SK-N-DZ (cell line): Measurements from ENCODE around the gene PTX4.

Experiments
- DNase-seq: peaks from one replicate; pipeline ENCODE4 v3.0.0-alpha.2; 2015; ENCODE audit warnings: low spot score

Gene PTX4

DNA sequence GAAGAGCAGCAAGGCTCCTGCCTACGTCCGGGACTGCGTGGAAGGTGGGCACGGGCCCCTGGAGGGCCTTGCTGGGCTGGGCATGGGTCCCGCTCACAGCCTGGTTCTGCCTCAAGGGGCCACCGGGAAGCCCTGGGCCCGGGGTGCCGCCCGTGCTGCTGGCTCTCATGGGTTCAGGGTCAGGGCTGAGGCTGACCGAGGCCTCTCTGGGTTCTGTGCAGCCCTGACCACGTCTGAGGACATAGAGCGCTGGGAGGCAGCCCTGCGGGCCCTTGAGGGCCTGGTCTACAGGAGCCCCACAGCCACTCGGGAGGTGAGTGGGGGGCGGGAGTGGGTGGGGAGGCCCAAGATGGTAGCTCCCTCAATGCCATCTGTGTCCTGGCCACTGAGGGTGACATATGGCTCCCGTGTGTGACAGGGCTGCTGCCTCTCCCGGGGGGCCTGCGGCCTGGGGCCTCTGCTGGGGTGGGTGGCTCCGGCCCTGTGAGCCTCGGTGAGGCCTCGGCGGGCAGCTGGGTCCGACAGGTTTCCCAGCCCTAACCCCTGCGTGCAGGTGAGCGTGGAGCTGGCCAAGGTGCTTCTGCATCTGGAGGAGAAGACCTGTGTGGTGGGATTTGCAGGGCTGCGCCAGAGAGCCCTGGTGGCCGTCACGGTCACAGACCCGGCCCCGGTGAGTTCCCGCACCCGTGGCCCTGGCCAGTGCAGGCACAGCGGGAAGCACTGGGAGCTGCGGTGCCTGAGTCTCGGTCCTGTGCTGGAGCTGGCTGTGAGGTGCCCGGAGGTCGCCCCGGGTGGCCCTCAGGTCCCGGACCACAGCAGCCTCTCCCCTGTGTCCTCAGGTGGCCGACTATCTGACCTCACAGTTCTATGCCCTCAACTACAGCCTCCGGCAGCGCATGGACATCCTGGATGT is 13.6 kb upstream of the PTX4 start:
- DNase-seq: no peak

GRCh38 chr16:1501630-1502029 is 12.9 kb upstream of the PTX4 start:
- no peak for DNase-seq

GRCh38 chr16:1500465-1501150 is 11.9 kb upstream of the PTX4 start:
- no peak for DNase-seq

- DNase-seq: no peak
Observed at GRCh38 chr16:1499756-1500464, 11.2 kb upstream of the PTX4 start.

- DNase-seq: no peak
Observed at GRCh38 chr16:1498899-1499676, 10.3 kb upstream of the PTX4 start.

DNA sequence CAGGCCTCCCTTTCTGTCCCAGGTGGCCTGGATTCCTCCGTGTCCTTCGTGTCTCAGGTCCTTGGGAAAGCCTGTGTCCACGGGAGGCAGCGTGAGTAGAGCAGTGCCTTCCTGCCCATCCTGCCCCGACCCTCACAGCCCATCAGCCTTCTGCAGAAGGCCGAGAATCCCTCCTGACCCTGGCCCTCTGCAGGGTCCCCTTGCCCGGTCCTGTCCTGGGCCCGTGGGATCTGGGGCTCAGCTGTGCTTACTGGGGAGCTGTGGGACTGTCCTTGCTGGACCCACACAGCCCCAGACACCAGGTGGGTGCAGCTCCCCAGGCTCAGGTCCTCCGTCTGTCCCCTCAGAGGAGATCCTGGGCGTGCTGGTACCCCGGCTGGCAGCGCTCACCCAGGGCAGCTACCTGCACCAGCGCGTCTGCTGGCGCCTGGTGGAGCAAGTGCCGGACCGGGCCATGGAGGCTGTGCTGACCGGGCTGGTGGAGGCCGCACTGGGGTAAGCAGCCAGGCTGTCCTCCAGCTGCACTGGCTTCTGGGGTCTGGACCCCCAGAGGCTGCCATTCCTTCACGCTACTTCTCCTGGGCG is 8.4 kb upstream of the PTX4 start:
- DNase-seq: no peak

GRCh38 chr16:1496464-1496863 is 7.7 kb upstream of the PTX4 start:
- no peak for DNase-seq

- DNase-seq: no peak
Observed at GRCh38 chr16:1495889-1496262, 7.1 kb upstream of the PTX4 start.

GRCh38 chr16:1495211-1495888 is 6.6 kb upstream of the PTX4 start:
- DNase-seq: no peak

DNA sequence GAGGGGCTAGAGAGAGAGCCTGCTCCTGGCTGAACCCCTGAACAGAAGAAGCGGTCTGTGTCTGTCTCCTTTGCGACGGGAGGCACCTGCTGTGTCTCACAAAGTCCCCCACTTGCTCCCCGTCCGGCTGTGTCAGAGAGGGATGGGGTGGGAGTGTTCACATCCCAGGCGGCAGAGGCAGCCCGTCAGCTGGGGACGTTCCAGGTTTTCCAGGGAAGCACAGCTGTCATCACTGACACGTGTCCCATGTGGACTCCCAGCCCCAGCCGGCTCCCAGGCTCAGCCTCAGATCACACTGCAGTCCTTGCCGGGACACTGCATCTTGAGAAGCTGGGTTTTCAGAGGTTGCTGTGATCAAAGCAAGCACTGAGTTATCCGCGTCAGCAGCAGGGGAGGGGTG is 6.0 kb upstream of the PTX4 start:
- DNase-seq: no peak

DNA sequence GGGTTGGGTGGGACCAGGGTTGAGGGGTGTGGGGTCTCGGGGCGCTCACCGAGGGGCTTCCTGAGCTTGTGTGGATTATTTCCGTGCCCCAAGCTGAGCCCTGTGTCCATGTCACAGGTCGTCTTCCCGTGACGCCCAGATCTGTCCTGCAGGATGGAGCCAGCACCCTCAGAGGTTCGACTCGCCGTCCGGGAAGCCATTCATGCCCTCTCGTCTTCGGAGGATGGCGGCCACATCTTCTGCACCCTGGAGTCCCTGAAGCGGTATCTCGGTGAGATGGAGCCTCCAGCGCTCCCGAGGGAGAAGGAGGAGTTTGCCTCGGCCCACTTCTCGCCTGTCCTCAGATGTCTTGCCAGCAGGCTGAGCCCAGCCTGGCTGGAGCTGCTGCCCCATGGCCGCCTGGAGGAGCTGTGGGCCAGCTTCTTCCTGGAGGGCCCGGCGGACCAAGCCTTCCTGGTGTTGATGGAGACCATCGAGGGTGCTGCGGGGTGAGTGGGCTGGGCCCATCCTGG is 5.4 kb upstream of the PTX4 start:
- peak; percentile 58 for DNase-seq

DNA sequence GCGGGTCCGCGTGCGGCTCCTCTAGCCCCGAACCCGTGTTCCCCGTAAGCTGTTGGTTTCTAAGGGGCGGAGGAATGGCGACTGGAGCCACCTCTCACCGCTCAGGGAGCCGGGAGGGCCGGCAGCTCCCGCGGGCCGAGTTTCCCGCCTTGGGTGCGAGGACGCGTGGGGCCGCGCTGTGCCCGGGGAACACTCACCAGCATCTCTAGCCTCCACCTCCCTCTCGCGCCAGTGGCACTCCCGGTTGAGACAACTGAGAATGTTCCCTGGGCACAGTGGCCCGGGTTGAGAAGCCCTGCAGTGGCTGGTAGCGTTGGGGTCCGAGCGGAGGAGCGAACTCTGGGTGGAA is 5.0 kb upstream of the PTX4 start:
- no peak for DNase-seq

DNA sequence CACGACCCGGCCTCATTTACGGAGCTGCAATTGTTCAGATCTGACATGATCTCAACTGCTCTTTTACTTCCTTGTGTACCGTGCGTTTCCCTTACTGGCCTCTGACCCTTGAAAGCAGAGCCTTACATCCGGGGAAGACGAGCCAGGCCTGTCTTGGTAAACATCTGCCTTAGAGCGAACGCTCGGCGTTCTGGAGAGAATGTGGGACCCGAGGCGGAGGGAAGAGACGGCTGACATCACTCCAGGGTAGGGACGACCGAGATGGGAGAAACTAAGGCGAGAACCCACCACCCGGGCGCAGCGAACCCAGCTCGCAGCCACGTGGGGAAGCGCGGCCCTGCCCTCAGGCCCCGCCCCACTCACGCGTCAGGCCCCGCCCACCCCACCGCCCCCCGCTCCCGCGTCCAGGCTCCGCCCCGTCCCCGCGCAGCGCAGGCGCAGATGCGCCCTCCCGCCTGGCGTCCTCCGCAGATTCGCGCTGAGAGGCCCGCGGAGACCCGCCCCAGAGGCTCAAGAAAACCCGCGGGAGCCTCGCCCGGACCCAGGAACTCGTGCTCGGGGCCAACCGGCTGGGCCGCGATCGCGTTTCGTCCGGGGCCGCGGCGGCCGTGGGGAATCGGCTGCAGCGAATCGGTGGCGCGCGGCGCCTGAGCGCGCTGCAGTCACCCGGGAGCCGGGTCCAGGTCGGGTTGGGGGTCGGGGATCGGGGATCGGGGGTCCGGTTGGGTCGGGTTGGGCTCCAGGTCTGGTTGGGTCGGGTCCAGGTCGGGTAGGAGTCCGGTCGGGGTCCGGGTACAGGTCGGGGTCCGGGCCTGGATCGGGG is 4.4 kb upstream of the PTX4 start, which contains the start of gene TELO2:
TELO2 (plus strand) TSS at position 438 of the 823 bp plus-strand sequence. CDS start 922 bp downstream, outside the sequence.
- peak; percentile 76 for DNase-seq

DNA sequence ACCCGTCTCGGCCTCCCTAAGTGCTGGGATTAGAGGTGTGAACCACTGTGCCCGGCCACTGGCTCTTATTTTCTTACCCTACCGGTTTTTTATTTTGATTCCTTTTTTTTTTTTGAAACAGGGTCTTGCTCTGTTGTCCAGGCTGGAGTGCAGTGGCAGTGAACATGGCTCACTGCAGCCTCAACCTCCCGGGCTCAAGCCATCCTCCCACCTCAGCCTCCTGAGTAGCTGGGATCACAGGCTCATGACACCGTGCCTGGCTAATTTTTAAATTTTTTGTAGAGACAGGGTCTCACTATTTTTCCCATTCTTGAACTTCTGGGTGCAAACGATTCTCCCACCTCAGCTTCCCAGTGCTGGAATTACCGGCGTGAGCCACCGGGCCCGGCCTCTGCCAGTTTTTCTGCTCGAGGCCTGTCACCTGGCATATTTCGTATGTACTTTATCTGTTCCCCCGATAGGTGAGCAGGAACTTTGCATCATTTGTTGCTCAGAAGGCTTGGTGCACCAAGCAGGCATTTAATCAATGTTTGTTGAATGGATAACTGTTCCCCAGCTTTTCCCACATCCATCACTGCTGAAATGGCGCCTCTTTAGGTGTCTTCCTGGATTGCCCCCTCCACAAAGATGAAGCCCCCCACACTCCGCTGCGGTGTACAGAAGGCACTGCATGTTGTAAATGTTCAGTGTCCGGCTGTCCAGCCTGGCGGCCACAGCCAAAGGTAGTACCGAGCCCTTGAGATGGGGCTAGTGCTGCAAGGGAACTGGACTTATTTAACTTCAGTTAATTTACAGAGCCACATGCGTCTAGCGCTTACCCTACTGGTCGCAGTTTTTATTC is 3.6 kb upstream of the PTX4 start:
- DNase-seq: no peak

- DNase-seq: peak; percentile 37
Observed at GRCh38 chr16:1491327-1491726, 2.6 kb upstream of the PTX4 start.

DNA sequence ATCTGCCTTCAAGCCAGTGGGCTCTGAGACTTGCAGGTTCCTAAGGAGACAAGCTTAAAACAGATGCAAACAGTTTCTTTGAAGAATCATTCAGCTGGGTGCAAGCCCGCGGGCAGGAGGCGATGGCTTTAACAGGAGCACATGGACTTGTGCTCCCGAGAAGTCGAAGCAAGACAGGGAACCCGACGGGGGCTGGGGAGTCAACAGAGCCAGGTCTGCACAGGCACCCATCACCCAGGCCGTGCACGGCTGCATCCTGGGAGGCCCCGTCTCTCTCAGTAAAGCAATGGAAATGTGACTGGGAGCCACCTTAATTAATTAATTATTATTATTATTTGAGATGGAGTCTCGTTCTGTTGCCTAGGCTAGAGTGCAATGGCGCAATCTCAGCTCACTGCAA is 333 bp upstream of the PTX4 start:
- no peak for DNase-seq

DNA sequence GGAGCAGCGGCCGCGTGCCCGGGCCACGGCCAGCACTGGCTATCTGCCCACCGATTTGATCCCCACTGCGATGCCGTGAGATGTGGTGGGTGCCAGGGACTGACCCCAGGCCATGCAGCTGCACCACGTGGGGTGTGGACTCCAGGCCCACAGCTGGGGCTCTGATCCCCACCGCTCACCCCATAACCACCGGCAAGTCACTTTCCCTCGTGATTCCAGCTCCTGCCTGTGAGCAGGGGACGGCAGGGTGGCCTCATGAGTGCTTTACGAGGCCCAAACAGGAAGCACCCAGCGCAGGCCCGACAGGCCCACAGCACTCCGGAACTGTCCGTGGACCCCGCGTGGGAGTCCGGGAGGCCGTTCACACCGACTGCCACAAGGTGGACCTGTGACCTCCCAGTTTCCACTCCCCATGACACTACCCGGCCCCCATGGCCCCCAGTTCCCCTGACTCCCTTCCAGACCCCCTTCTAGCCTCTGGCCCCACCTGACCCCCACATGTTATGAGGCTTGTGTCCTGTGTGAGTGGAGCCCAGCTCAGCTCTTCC is 616 bp downstream of the PTX4 start:
- no peak for DNase-seq

- DNase-seq: no peak
Observed at GRCh38 chr16:1487395-1488053, 1.2 kb downstream of the PTX4 start.
